ENCODE data around the gene BCL6B.

GRCh38 chr17:7016418-7016817 lies 6.4 kb upstream of the BCL6B start:
- TF ChIP-seq POLR2A (IDR thresholded peaks at IDR 0.05; ENCODE audit: borderline replicate concordance, extremely low read depth, insufficient read depth, insufficient read length) (no peak), EZH2 (IDR thresholded peaks at IDR 0.05) (no peak), MAX (IDR thresholded peaks at IDR 0.05) (no peak), CBX3 (IDR thresholded peaks at IDR 0.05; ENCODE audit: low read depth) (no peak), TCF7L2 (IDR thresholded peaks at IDR 0.05; ENCODE audit: borderline replicate concordance, extremely low read depth, insufficient read depth, insufficient read length) (no peak)
